HepG2 (cell line): Measurements from ENCODE around the gene HYAL2. TPM values are rescaled to one million over a fixed set of nuclear protein-coding genes. Genes with fewer than 3 reads are reported as not detected.
A peak's percentile ranks its signal among the peaks of the same experiment; 100 is the strongest.

ENCODE experiments used
- ATF7-NPFF ChIP-seq: sonication (generic); formaldehyde crosslinking; IDR thresholded peaks from 2 replicates; pipeline ENCODE4 v1.8.1; 2023; ENCODE audit warnings: mild to moderate bottlenecking, low read depth, missing genetic modification reagents, moderate library complexity
- BCL6 ChIP-seq: IDR thresholded peaks from 2 replicates; pipeline ENCODE4 v1.6.1; 2016; ENCODE audit warnings: missing genetic modification reagents, missing compliant biosample characterization
- CEBPG ChIP-seq: IDR thresholded peaks from 2 replicates; pipeline ENCODE4 v1.6.1; 2016
- GTF2F1 ChIP-seq: fragments of 150-350 bp; IDR thresholded peaks from 2 replicates; pipeline ENCODE4 v1.6.1; 2014; ENCODE audit warnings: low read length
- PAF1 ChIP-seq: IDR thresholded peaks from 2 replicates; pipeline ENCODE4 v1.6.1; 2016; ENCODE audit warnings: missing genetic modification reagents, missing compliant biosample characterization
- PHB2 ChIP-seq: fragments of 450-650 bp; IDR thresholded peaks from 2 replicates; pipeline ENCODE4 v1.6.1; 2018; ENCODE audit not compliant: partially characterized antibody
- PHF8 ChIP-seq: sonication (generic); formaldehyde crosslinking; IDR thresholded peaks from 2 replicates; pipeline ENCODE4 v1.5.0; 2020; ENCODE audit warnings: missing genetic modification reagents
- RELA ChIP-seq: sonication (generic); formaldehyde crosslinking; IDR thresholded peaks from 2 replicates; pipeline ENCODE4 v1.4.0; 2020; ENCODE audit warnings: missing genetic modification reagents
- RFX5 ChIP-seq: IDR thresholded peaks from 2 replicates; pipeline ENCODE4 v1.6.1; 2011; ENCODE audit warnings: low read depth, low read length, improper control_type of control experiment
- SATB2 ChIP-seq: sonication (generic); formaldehyde crosslinking; IDR thresholded peaks from 2 replicates; pipeline ENCODE4 v1.5.0; 2020; ENCODE audit warnings: missing genetic modification reagents
- SIX4 ChIP-seq: sonication (generic); formaldehyde crosslinking; IDR thresholded peaks from 2 replicates; pipeline ENCODE4 v1.4.0; 2020; ENCODE audit warnings: missing genetic modification reagents
- ZNF296 ChIP-seq: sonication (generic); formaldehyde crosslinking; conservative IDR thresholded peaks from 2 replicates; pipeline ENCODE4 v1.5.0; 2020; ENCODE audit warnings: mild to moderate bottlenecking, missing genetic modification reagents
- ZNF496 ChIP-seq: sonication (generic); formaldehyde crosslinking; IDR thresholded peaks from 2 replicates; pipeline ENCODE4 v1.8.1; 2023; ENCODE audit warnings: mild to moderate bottlenecking, moderate library complexity, missing genetic modification reagents; ENCODE audit not compliant: insufficient replicate concordance
- polyA plus RNA-seq, 8 experiments: library from polyadenylated mRNA; depleted of rRNA in 3 of 8; stranded (reverse) in 7 of 8; unstranded in 1 of 8; fragments of >200 nt; fragmentation: Illumina TruSeq in 4 of 8; extraction: Trizol in 4 of 8; gene quantifications; 2 replicates each; pipeline versions ENCODE4 v1.2.1 to v1.2.3, GENCODE V29; 2011 to 2016; ENCODE audit warnings: low read depth in 4 of 8, missing spikeins in 1 of 8, mixed read lengths in 1 of 8; ENCODE audit not compliant: insufficient read depth in 1 of 8
- total RNA-seq, 5 experiments: library from RNA; depleted of rRNA; stranded (reverse); fragments of >200 nt; fragmentation: Illumina TruSeq; extraction: Trizol; gene quantifications; 2 replicates each; pipeline ENCODE4 v1.2.3, GENCODE V29; 2016; ENCODE audit warnings: low read depth in 1 of 5
- TF ChIP-seq, protein P1 (sequence below), 2 experiments: IDR thresholded peaks; 2 replicates each; pipeline ENCODE4 v1.6.1; 2011 to 2012; ENCODE audit warnings: low read length in 2 of 2, borderline replicate concordance in 1 of 2, low read depth in 1 of 2, mild to moderate bottlenecking in 1 of 2, moderate library complexity in 1 of 2
- TF ChIP-seq, protein P2 (sequence below): fragments of 450-650 bp; IDR thresholded peaks from 2 replicates; pipeline ENCODE4 v1.6.1; 2017
- TF ChIP-seq, protein P3 (sequence below): IDR thresholded peaks from 2 replicates; pipeline ENCODE4 v1.6.1; 2018; ENCODE audit warnings: missing genetic modification reagents
- TF ChIP-seq, protein P4 (sequence below): sonication (generic); formaldehyde crosslinking; IDR thresholded peaks from 2 replicates; pipeline ENCODE4; 2020; ENCODE audit warnings: missing genetic modification reagents, mild to moderate bottlenecking, borderline replicate concordance

HYAL2 gene
- total and polyA plus RNA-seq, 2 of the 13 experiments (the other 11 are each of a cell fraction or from before 2014, with no cell fraction given): 76.2 to 102 TPM

DNA sequence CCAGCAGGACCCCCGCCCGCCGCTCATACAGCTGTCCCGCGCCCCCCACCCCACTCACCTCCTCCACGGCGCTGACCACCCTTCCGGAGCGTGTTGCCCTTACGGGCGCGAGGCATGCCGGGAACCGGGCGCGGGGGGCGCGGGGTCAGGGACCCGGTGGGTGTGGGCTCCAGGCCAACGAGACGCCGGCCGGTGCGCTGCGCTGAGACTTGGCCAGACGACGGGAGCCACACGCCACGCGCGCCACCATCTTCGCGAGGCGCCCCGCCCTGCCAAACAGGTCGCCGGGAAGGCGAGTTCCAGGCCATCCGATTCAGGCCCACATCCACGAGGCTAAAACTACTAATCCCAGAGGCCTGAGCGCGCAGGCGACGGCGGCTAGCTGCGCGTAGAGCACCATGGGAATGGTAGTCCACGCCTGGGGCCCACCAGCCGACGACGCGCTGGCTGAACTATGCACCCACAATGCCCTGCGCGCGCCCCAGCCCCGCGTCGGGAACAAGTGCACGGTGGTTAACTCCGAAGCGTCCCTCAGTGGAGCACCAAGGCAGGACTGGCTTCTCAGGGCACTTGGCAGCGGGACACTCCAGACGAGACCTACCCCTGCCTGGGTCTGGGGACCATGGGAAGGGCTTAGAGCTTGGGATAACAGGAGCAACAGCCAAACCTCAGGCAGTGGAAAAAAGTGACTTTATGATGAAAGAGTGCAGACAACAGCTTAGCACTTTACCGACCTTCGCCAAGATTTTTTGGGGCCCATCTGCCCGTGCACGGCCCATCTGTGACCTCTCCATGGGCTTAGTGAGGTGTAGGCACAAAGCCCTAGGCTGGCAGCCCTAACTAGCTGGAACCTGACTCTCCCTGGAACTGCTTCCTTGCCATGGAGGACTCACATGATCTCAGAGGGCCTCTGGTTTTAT lies 30.1 kb downstream of the HYAL2 start, which contains the start of gene IFRD2 (continued):
- TF ChIP-seq, protein P1, sequence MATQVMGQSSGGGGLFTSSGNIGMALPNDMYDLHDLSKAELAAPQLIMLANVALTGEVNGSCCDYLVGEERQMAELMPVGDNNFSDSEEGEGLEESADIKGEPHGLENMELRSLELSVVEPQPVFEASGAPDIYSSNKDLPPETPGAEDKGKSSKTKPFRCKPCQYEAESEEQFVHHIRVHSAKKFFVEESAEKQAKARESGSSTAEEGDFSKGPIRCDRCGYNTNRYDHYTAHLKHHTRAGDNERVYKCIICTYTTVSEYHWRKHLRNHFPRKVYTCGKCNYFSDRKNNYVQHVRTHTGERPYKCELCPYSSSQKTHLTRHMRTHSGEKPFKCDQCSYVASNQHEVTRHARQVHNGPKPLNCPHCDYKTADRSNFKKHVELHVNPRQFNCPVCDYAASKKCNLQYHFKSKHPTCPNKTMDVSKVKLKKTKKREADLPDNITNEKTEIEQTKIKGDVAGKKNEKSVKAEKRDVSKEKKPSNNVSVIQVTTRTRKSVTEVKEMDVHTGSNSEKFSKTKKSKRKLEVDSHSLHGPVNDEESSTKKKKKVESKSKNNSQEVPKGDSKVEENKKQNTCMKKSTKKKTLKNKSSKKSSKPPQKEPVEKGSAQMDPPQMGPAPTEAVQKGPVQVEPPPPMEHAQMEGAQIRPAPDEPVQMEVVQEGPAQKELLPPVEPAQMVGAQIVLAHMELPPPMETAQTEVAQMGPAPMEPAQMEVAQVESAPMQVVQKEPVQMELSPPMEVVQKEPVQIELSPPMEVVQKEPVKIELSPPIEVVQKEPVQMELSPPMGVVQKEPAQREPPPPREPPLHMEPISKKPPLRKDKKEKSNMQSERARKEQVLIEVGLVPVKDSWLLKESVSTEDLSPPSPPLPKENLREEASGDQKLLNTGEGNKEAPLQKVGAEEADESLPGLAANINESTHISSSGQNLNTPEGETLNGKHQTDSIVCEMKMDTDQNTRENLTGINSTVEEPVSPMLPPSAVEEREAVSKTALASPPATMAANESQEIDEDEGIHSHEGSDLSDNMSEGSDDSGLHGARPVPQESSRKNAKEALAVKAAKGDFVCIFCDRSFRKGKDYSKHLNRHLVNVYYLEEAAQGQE (IDR thresholded peaks at IDR 0.05; ENCODE audit: borderline replicate concordance in 1 of 2, low read depth in 1 of 2, low read length in 2 of 2): no peak; a peak in 1 of 4 replicates
- TF ChIP-seq PHF8 (peak; percentile 64), ZNF296 (CRISPR knock-in tag) (0 out of 2 replicates have a peak, but pooled peaks have one; percentile 18), PHB2 (no peak), SIX4 (CRISPR knock-in tag) (0 out of 2 replicates have a peak, but pooled peaks have one; percentile 13), ZNF496 (CRISPR knock-in tag) (no peak), PAF1 (CRISPR knock-in tag) (no peak), SATB2 (no peak), BCL6 (CRISPR knock-in tag) (0 out of 2 replicates have a peak, but pooled peaks have one; percentile 9), ATF7-NPFF (CRISPR knock-in tag) (peak; percentile 63; the same call in 1 of the 2 replicates), RFX5 (no peak), CEBPG (no peak), RELA (no peak), GTF2F1 (no peak)
- TF ChIP-seq, protein P2, sequence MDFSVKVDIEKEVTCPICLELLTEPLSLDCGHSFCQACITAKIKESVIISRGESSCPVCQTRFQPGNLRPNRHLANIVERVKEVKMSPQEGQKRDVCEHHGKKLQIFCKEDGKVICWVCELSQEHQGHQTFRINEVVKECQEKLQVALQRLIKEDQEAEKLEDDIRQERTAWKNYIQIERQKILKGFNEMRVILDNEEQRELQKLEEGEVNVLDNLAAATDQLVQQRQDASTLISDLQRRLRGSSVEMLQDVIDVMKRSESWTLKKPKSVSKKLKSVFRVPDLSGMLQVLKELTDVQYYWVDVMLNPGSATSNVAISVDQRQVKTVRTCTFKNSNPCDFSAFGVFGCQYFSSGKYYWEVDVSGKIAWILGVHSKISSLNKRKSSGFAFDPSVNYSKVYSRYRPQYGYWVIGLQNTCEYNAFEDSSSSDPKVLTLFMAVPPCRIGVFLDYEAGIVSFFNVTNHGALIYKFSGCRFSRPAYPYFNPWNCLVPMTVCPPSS: no peak
- TF ChIP-seq, protein P3, sequence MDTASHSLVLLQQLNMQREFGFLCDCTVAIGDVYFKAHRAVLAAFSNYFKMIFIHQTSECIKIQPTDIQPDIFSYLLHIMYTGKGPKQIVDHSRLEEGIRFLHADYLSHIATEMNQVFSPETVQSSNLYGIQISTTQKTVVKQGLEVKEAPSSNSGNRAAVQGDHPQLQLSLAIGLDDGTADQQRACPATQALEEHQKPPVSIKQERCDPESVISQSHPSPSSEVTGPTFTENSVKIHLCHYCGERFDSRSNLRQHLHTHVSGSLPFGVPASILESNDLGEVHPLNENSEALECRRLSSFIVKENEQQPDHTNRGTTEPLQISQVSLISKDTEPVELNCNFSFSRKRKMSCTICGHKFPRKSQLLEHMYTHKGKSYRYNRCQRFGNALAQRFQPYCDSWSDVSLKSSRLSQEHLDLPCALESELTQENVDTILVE (CRISPR knock-in tag): peak; percentile 32; the same call in 1 of the 2 replicates
- TF ChIP-seq, protein P4, sequence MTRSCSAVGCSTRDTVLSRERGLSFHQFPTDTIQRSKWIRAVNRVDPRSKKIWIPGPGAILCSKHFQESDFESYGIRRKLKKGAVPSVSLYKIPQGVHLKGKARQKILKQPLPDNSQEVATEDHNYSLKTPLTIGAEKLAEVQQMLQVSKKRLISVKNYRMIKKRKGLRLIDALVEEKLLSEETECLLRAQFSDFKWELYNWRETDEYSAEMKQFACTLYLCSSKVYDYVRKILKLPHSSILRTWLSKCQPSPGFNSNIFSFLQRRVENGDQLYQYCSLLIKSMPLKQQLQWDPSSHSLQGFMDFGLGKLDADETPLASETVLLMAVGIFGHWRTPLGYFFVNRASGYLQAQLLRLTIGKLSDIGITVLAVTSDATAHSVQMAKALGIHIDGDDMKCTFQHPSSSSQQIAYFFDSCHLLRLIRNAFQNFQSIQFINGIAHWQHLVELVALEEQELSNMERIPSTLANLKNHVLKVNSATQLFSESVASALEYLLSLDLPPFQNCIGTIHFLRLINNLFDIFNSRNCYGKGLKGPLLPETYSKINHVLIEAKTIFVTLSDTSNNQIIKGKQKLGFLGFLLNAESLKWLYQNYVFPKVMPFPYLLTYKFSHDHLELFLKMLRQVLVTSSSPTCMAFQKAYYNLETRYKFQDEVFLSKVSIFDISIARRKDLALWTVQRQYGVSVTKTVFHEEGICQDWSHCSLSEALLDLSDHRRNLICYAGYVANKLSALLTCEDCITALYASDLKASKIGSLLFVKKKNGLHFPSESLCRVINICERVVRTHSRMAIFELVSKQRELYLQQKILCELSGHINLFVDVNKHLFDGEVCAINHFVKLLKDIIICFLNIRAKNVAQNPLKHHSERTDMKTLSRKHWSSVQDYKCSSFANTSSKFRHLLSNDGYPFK: peak; percentile 75
